Measurements from ENCODE around the gene DDX46.
"Not testable (repeated sequence)": the region's sequence is repeated elsewhere in the genome, so short reads cannot be mapped to it uniquely, and the experiment has no call there.

DNA sequence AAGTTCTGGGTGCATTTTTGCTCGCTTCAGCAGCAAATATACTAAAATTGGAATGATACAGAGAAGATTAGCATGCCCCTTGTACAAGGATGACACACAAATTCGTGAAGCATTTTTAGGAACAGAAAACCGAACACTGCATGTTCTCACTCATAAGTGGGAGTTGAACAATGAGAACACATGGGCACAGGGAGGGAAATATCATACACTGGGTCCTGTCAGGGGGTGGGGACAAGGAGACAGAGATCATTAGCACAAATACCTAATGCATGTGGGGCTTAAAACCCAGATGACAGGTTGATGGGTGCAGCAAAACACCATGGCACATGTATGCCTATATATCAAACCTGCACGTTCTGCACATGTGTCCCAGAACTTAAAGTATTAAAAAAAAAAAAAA lies 43.1 kb upstream of the DDX46 start:
- TF ChIP-seq, protein P1, sequence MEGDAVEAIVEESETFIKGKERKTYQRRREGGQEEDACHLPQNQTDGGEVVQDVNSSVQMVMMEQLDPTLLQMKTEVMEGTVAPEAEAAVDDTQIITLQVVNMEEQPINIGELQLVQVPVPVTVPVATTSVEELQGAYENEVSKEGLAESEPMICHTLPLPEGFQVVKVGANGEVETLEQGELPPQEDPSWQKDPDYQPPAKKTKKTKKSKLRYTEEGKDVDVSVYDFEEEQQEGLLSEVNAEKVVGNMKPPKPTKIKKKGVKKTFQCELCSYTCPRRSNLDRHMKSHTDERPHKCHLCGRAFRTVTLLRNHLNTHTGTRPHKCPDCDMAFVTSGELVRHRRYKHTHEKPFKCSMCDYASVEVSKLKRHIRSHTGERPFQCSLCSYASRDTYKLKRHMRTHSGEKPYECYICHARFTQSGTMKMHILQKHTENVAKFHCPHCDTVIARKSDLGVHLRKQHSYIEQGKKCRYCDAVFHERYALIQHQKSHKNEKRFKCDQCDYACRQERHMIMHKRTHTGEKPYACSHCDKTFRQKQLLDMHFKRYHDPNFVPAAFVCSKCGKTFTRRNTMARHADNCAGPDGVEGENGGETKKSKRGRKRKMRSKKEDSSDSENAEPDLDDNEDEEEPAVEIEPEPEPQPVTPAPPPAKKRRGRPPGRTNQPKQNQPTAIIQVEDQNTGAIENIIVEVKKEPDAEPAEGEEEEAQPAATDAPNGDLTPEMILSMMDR (IDR thresholded peaks at IDR 0.05) = not testable (repeated sequence)
- not testable (repeated sequence) for TF ChIP-seq POLR2A (IDR thresholded peaks at IDR 0.05)

Data from testis (tissue), 2 donors.